ENCODE results near the gene CYP2F1. TPM values are rescaled to one million over a fixed set of nuclear protein-coding genes. Genes with fewer than 3 reads are reported as not detected.

The CYP2F1 gene
- total and polyA plus RNA-seq, 2 of the 13 experiments (the other 11 are each of a cell fraction or from before 2014, with no cell fraction given) = not detected

GRCh38 chr19:41166944-41167804, 52.9 kb downstream of the CYP2F1 start (continued):
- no peak for TF ChIP-seq ZNF318 (CRISPR knock-in tag; IDR thresholded peaks at IDR 0.05)
- TF ChIP-seq CREBL2 (CRISPR knock-in tag; IDR thresholded peaks at IDR 0.05; ENCODE audit: borderline replicate concordance) = no peak
- no peak for TF ChIP-seq ZNF503 (CRISPR knock-in tag; IDR thresholded peaks at IDR 0.05)
- TF ChIP-seq MED1 (CRISPR knock-in tag; IDR thresholded peaks at IDR 0.05) = peak; percentile 91
- TF ChIP-seq NFKBIZ (CRISPR knock-in tag; IDR thresholded peaks at IDR 0.05) = 0 out of 2 replicates have a peak, but pooled peaks have one; percentile 60
- no peak for TF ChIP-seq HOXA9 (CRISPR knock-in tag; IDR thresholded peaks at IDR 0.05; ENCODE audit: borderline replicate concordance)
- no peak for TF ChIP-seq ZFP91 (CRISPR knock-in tag; IDR thresholded peaks at IDR 0.05; ENCODE audit: borderline replicate concordance)
- peak; percentile 53 for TF ChIP-seq ZNF629 (CRISPR knock-in tag; conservative IDR thresholded peaks at IDR 0.05)
- TF ChIP-seq CHD4 (IDR thresholded peaks at IDR 0.05; ENCODE audit: borderline replicate concordance, low read length) = peak; percentile 40; the same call in 1 of the 2 replicates
- TF ChIP-seq ZNF569 (CRISPR knock-in tag; IDR thresholded peaks at IDR 0.05; ENCODE audit: borderline replicate concordance) = no peak
- TF ChIP-seq ZNF501 (CRISPR knock-in tag; IDR thresholded peaks at IDR 0.05) = 0 out of 2 replicates have a peak, but pooled peaks have one; percentile 43
- TF ChIP-seq NFIC (IDR thresholded peaks at IDR 0.05; ENCODE audit: low read length) = peak; percentile 33; the same call in 1 of the 2 replicates
- TF ChIP-seq SP2 (CRISPR knock-in tag; IDR thresholded peaks at IDR 0.05) = no peak
- no peak for TF ChIP-seq ELF4 (CRISPR knock-in tag; IDR thresholded peaks at IDR 0.05; ENCODE audit: borderline replicate concordance)
- TF ChIP-seq SP140L (CRISPR knock-in tag; IDR thresholded peaks at IDR 0.05; ENCODE audit: borderline replicate concordance) = no peak

Data from HepG2 (cell line).